GM19452 (cell line): ENCODE measurements around the gene TBC1D1.
A peak's percentile ranks its signal among the peaks of the same experiment; 100 is the strongest.
"Not testable (repeated sequence)": the region's sequence is repeated elsewhere in the genome, so short reads cannot be mapped to it uniquely, and the experiment has no call there.

Source experiments
- ATAC-seq: cut with Tn5 transposase; IDR thresholded peaks from one replicate; pipeline ENCODE4 v1.9.1; 2021; ENCODE audit not compliant: unreplicated experiment

TBC1D1 gene

DNA sequence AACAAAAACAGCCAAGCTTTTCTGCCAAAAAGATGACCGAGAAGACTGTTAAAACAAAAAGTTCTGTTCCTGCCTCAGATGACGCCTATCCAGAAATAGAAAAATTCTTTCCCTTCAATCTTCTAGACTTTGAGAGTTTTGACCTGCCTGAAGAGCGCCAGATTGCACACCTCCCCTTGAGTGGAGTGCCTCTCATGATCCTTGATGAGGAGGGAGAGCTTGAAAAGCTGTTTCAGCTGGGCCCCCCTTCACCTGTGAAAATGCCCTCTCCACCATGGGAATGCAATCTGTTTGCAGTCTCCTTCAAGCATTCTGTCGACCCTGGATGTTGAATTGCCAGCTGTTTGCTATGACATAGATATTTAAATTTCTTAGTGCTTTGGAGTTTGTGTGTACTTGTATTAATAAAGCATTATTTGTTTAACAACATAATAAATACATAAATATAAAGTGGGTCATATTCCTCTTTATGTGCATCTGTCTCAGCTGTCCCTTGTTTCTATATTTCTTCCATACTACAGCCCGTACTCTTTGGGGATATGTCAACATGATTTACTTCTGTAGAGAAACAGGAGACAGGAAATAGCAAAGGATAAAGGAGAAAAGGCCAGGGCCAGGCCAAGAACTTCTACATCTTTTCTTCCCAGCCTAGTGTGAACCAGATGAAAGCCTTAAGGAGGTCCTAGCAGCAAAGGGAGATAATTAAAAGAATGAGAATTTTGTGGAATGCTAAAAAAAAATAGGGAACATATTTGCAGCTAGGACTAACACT is 70.0 kb downstream of the TBC1D1 start:
- ATAC-seq = no peak

DNA sequence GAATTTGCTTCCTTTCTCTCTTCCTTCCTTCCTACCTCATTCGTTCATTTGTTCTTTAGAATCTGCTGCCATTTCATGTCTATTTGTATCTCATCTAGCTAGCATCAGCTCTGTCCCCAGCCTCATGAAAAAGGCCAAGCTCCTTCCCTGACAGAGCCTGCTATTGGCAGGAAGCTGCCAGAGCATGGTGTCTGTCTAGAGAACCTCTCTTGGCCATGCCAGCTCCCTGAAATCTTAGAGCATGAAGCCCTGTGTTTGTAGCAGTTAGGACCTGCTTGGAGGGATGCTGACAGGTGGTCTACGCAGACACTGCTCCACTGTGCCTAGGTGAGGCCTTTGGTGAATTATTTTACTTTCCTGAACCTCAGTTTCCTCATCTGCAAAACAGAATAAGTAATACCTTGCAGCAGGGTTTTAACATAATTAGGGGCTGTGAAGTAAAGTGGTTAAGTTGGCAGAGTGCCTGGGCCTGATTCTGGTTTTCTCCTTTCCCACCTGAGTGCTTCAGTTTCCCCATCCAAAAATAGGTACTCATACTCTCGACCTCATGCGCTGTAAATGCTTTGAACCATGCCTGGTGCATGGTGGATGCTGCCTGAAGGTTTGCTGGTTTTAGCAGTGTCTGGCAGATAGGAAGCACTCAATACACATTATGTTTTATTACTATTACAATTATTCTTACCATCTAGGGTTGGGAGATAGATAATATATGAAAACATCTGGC is 74.0 kb downstream of the TBC1D1 start:
- ATAC-seq = no peak

DNA sequence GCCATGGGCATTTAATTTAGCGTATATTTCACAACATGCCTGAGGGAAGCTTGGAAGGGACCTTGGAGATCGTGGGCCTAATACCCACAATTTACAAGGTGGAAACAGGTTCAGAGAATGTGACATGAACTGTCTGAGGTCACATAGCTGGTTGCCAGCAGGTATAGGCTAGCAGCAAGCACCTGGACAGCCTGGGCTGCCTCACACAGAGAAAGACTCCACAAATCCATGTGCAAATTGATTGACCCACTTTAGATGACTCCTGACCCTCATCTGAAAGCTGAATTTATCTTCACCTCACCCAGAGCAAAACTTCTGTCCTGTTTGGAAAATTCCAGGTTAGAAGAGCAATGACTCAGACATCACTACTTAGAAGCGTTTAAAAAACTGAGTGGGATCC is 75.2 kb downstream of the TBC1D1 start:
- ATAC-seq = no peak

DNA sequence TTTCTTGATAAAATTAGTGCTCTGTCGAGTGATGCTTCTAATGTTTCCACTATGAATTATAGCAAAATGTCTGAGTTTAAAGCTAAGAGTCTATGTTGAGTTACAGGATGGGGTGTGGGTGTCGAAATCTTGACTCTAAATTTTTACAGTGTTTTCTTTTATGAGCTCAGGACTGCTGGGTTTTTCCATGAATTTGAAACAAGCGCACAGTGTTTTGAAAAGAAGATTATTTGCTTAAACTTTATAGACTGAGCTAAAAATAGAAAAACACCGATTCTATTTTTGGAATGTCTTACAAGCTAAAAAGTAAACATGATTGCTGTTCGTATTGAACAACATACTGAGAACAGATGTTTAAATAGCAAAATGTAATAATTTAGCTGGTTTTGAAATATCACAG is 76.9 kb downstream of the TBC1D1 start:
- ATAC-seq = no peak

DNA sequence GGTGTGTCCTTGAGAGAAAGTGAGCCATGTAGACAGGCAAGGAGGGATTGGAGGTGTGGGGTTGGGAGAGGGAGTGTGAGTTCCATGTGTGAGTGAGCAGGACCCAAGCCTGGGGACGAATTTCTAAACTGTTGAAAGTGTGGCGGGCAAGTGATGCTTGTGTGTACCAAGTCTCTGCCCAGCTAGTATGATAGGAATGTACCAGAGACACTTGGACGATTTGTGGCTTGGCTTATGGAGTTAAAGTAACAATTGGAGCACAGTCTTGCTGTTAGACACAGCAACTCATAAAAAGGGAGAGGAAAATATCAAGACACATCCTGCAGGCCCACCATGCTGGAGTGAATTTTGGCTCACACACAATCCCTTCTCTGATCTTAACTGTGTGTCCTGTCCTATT is 77.9 kb downstream of the TBC1D1 start:
- ATAC-seq = no peak

DNA sequence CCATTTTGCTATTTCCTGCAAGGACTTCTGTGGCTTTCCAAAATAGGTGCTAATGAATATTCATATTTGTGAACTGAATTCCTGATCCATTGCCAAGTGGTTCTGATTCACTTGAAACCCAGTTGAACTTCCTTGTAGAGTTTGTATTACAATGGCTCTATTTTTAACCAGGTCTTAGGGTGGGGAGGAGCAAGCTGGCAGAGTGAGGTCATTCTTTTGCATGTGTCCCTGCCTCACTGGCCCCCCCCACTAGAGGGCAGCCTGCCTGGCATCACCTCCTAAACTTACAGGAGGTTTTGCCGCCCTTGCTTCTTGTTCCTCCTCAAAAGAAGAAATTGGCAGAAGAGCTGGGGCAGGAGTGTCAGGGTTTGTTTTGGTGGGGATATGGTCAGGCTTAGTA is 79.8 kb downstream of the TBC1D1 start:
- ATAC-seq = no peak

DNA sequence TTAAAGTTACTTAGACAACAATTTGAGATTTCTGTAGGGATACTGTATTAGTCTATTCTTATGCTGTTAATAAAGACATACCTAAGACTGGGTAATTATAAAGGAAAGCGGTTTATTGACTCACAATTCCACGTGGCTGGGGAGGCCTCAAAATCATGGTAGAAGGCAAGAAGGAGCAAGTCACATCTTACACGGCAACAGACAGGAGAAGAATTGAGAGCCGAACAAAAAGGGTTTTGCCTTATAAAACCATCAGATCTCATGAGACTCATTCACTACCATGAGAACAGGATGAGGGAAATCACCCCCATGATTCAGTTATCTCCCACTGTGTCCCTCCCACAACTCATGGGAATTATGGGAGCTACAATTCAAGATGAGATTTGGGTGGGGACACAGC is 80.3 kb downstream of the TBC1D1 start:
- ATAC-seq = no peak

DNA sequence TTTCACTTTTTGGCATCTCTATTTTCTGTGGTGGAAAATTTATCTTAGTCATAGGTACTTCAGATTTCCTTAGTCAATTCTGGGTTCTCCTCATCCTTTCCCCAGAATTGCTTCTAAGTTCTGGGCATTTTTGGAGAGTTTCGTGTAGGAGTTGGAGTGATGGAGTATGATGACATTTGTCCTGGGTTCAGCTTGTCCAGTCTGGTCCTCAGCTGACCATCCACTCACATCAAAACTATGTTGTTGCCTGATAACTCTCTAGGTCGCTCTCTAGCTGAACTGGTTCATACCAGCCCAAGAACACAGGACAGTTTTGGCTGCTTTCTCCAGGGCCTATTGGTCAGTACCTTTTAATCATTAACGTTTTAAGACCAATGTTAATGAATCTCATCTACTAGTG is 82.6 kb downstream of the TBC1D1 start:
- no peak for ATAC-seq

DNA sequence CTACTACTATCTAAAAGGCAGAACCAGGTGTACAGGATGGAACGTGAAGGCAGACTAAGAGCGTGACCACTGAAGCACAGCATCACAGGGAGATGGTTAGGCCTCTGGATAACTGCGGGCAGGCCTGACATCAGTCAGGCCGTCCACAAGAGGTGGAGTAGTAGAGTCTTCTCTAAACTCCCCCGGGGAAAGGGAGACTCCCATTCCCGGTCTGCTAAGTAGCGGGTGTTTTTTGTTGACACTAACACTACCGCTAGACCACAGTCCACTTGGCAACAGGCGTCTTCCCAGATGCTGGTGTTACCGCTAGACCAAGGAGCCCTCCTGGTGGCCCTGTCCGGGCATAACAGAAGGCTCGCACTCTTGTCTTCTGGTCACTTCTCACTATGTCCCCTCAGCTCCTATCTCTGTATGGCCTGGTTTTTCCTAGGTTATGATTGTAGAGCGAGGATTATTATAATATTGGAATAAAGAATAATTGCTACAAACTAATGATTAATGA is 84.5 kb downstream of the TBC1D1 start:
- ATAC-seq = not testable (repeated sequence)

DNA sequence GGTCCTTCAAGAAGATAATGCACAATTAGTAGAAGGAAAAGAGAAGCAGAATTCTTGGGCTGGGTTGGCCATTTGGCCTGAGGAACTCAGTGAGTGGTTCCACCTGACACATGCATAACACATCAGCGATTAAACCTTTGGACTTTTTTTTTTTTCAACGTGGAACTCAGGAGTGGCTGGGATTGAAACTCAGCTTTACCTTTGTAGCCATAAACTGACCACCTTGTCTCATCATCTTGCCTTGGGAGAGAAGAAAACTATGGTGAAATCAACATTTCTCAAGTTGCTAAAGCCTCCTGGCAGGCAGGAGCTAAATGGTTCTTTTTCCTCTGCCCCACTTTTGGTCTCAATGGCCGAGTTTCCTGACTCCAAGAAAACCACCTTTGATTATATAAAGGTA is 85.6 kb downstream of the TBC1D1 start:
- ATAC-seq = no peak

DNA sequence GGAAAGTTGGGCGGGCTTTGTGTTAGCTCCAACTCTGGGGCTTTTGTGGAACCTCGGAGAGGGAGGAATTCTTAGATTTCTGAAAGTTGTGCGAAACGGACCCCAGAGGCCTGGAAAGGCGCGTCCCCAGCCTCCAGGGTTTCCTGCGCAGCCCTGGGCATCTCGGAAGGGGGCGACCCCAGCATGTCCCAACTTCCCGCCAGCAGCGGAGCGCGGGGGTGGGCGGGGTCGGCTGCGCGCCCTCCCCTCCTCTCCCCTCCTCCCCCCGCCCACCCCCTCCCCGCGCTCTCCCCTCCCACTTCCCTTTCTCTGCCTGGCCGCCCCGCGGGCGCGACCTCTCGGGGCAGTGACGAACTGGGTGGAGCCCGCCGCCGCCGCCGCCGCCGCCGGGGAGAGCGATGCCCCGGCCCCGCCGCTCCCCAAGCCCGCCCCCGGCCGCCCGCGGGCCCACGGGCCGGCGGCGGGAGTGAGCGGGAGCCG is 86.1 kb downstream of the TBC1D1 start:
- peak; percentile 73 for ATAC-seq

DNA sequence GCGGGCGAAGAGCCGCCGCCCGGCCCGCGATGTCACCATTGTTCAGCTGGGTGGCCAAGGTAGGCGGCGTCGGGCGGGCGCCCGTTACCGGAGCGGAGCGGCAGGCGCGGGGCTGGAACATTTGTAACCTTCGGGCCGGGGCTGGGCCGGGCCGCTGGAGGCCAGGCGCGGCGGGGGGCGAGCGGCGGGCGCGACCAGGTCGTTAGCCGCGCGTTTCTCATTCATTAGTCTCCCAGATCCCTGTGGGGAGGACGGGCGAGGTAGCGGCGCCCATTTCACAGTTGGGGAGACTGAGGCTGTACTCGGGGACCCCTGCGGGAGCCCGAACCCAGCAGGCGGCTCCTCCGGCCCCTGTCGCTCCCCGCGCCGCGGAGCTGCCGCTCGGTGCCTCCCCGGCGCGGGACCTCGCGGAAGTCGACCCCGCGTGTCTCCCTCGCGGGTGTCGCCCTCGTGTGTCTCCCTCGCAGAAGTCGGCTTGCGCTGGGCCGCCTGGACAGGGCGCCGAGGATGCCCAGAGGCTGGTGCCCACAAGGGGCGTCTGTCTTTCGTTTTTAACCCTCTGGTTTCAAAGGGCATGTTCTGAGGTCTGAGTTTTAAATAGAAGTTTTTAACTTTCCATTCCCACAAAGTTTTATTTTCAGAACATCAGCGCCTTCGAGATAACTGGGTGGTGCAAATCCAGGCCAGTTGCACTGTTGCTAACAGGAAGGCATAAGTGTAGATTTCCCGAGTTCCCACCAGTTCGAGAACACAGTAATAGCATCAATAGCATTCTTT is 86.8 kb downstream of the TBC1D1 start:
- peak; percentile 64 for ATAC-seq

DNA sequence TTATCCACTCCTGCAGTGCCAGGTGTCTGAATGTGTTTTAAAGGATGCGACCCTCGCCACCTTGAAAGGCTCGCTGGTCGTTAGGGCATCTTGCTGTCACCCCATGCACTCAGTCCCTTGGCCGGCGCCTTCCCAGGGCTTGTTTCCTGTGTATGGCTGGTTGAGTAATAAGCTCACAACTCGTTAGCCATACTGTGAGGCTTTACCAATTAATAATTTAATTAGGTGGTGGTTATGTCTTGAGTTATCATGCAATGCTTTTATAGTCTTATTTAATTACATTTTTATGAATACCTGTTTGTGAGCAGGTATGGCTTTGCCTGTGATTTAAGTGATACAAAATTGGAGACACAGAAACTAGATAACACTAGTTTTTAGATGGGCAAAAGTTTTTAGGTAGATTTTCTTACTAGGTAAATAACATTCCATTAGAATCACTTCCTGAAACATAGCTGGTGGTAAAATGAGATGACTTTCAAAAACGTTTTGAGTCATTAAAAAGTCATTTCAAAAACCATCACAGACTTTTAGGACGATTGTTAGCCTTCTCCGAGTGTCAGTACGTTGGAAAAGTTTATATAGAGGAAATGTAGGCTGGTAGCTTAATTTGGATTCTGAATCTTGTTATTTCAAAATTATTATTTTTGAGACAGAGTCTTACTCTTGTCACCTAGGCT is 87.5 kb downstream of the TBC1D1 start:
- ATAC-seq = peak; percentile 46

DNA sequence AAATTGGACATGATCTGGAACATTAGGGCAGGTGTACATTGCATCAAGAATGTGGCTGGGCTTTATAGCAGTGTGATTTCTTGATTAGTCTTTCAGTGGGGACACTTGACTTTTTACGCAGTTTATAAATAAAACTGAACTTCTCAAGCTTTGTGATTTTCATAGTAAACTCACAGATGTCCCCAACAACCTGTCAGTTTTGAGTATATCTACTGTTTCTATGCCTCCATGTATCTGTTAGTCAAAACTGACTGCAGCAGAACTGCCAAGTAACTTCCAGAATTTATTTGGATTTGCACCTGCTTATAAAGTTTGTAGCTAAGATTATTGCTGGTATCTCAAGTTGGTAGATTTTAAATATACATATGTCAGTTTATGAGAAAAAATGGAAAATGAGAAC is 89.4 kb downstream of the TBC1D1 start:
- no peak for ATAC-seq

DNA sequence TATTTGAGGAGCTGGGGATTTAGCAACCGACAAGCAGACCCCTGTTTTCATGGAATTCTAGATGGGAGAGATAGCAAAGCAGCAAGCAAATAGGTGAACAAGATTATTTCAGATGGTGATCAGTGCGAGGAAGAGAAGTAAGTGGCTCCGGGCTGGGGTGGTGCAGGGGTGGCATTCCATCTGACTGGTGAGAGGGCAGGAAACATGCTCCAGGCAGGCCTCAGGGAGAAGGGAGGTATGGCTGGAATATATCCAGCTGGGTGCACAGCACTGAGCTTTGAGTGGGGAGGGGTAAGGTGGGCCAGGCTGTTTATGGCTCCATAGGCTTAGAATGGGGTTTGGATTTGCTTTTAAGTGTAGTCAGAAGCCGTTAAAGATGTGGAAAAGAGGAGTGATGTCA is 90.5 kb downstream of the TBC1D1 start:
- ATAC-seq = no peak

DNA sequence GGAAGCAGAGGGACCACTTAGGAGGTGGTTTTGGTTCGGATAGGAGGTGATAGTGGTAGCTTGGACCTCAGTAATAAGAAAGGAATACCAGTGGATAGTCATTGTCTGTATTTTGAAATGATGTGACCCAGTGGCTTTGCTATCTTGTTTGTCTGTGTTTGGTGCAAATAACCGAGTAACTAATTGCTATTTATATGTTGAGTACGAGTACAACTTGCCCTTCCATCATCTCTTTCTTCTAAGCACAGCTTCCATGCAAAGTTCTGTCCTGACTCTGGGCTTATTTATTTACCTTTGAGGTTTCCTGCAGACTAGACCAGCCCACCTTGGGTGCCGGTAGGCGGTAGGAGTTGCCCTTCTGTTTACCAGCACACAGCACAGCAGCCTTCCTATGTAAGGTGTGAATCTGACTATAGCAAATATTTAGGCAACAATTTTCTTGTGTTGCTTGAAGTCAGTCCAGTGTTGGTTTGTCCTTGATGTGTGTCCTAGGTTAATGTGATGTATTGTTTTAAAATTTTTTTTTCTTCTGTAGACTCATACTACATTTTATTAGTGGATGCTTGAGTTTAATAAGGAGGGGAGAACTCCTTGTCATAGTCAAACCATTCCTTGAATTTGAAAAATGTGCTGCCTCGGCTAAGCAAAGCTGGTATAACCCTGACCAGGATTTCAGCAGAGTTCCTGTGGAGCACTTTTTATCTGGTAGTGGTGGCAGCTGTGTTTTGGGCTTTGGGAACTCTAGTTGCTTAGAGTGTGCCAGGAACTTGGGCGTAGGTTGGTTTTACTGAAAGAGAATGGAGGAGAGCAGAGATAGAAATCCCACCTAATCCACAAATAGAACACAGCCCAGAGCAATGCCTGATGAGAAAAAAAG is 91.2 kb downstream of the TBC1D1 start:
- no peak for ATAC-seq

DNA sequence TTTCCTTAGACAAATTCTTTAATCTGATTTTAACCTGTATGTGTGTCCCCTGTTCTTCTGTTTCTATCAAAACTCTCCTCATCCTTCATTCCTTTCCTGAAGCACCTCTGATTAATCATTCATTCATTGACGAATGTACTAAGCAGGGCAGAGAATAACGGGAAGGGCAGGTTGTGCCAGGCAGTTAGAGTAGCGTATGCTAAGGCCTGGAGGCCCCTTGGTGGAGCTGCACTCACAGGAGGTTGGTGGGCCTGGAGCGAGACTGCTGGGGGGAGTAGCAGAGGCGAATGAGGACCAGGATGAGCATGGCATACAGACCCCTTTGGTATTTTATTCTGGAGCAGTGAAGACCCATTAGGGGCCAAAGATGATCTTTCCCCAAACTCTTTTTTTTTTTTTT is 91.9 kb downstream of the TBC1D1 start:
- ATAC-seq = no peak

DNA sequence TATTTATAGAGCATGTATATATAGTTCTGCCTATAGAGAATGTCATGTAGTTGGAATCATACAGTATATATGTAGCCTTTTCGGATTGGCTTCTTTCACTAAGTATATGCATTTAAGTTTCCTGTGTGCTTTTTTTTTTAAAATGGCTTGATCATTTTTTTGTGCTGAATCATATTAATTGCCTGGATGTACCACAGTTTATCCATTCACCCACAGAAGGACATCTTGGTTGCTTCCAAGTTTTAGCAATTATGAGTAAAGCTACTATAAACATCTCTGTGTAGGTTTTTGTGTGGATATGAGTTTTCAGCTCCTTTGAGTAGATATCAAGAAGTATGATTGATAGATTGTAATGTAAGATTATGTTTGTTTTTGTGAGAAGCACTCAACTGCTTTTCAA is 93.1 kb downstream of the TBC1D1 start:
- ATAC-seq = no peak

DNA sequence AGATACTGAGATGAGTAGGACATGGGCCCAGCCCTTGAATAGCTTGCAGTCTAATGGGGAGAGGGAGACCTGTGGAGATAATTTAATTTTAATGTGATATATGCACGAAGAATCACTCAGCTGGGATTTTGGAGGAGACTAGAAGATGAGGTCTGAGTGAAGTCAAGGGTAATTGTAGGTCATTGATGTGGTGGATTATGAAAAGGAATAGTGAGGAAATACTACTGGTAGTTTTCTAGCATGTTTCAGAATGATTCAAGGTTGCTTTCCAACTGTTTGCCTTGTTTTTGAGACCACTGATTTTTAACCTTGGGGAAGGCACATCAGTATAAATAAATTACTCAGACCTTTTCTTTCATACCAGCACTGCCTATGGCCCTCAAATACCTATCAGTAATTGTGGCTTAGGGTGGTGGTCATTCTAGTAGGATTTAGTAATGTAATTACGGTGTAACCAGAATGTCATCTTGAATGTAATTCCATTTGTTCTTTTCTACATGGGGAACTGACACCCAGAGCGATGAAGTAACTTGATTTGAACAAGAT is 94.9 kb downstream of the TBC1D1 start:
- no peak for ATAC-seq

DNA sequence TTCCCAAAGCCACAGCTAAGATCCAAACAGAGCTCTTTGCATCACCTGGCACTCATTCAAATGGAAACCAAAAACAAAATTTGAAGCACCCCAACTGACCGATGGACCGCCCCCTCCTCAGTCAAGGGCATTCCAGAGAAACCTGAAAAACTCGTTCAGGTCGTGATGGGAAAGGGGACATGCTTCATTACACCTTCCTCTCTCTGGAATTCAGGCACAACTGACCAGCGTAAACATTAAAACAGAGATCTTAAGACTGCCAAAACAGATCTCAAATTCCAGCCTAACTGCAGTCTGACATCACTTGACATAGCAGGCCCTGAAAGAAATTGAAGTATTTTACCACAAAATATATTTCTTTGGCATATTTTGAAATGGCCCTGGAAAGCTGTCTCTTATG is 97.8 kb downstream of the TBC1D1 start:
- no peak for ATAC-seq
